ENCODE measurements around the gene SENP6. TPM values are rescaled to one million over a fixed set of nuclear protein-coding genes. Genes with fewer than 3 reads are reported as not detected.

The SENP6 gene
- total and polyA plus RNA-seq, 9 of the 15 experiments (the other 6 are each of a cell fraction or from before 2014, with no cell fraction given) = 11.1 to 79.4 (median 46.8) TPM

- no peak for ATAC-seq
- 4% methylated on average over 6 of the region's 6 CpGs for WGBS (ENCODE audit: insufficient coverage, low coverage, missing lambda C conversion rate)
- FAIRE-seq = no peak
Observed at GRCh38 chr6:75568100-75568499, 33.6 kb upstream of the SENP6 start.

GRCh38 chr6:75568965-75569364 is 32.7 kb upstream of the SENP6 start:
- Histone ChIP-seq H3K36me3 (ENCODE audit: control insufficient read depth, insufficient read depth, low read length) (no peaks in the 10 kb centered on the region), H3K9me1 (ENCODE audit: control insufficient read depth, insufficient read depth, low read length) (no peaks in the 10 kb centered on the region), H3K79me2 (ENCODE audit: control insufficient read depth, insufficient read depth, low read length) (no peaks in the 10 kb centered on the region), H3K4me1 (replicated peaks in 1 of 2; ENCODE audit: control insufficient read depth in 2 of 2, insufficient read depth in 2 of 2, low read length in 2 of 2) (no peaks in the 10 kb centered on the region), H3K27me3 (ENCODE audit: control insufficient read depth in 2 of 2, insufficient read depth in 2 of 2, low read length in 2 of 2) (no peaks in the 10 kb centered on the region; a peak in 1 of 5 replicates), H3K27ac (ENCODE audit: extremely low read depth, low read depth, low read length) (no peak overlapping the region), H2AFZ (ENCODE audit: low read depth, low read length) (no peak overlapping the region), H4K20me1 (replicated peaks; ENCODE audit: control insufficient read depth, insufficient read depth, low read length) (no peaks in the 10 kb centered on the region), H3K9ac (ENCODE audit: insufficient read depth in 1 of 2, low read depth in 2 of 2, low read length in 2 of 2) (no peak overlapping the region), H3K4me2 (ENCODE audit: insufficient read depth, low read length) (no peak overlapping the region), H3K9me3 (replicated peaks; ENCODE audit: control insufficient read depth, insufficient read depth, low read depth, low read length) (no peaks in the 10 kb centered on the region), H3K4me3 (no peak overlapping the region)
- ATAC-seq = no peak
- no peak for DNase-seq (ENCODE audit: extremely low read depth in 1 of 4, low spot score in 3 of 4)
- intact Hi-C loops (cut with micrococcal nuclease) = no loop called here
- in situ Hi-C loops (cut with MboI) = no loop called here
- ChIA-PET POLR2A (no interaction called here), CTCF (ENCODE audit: low intra/inter-chr PET ratio) (no interaction called here)
- FAIRE-seq = no peak
- TF ChIP-seq ZNF583 (CRISPR knock-in tag; IDR thresholded peaks at IDR 0.05) (no peak), ZNF592 (IDR thresholded peaks at IDR 0.05) (no peak), KDM5B (IDR thresholded peaks at IDR 0.05; ENCODE audit: insufficient replicate concordance, low read depth, low read length) (no peak), SREBF2 (CRISPR knock-in tag; IDR thresholded peaks at IDR 0.05) (no peak), HNRNPUL1 (IDR thresholded peaks at IDR 0.05; ENCODE audit: low read length) (no peak)
- WGBS (ENCODE audit: insufficient coverage, low coverage, missing lambda C conversion rate) = 0% methylated on average over 3 of the region's 3 CpGs
- no TSS peak for BruUV-seq (replicated peaks)

More at GRCh38 chr6:75568100-75568499, 33.6 kb upstream of the SENP6 start:
- H3K9me1 ChIP-seq (ENCODE audit: control insufficient read depth, insufficient read depth, low read length) = no peaks in the 10 kb centered on the region
- ChIA-PET POLR2A (no interaction called here), CTCF (ENCODE audit: low intra/inter-chr PET ratio) (no interaction called here)
- no peaks in the 10 kb centered on the region for H3K36me3 ChIP-seq (ENCODE audit: control insufficient read depth, insufficient read depth, low read length)
- BruUV-seq (replicated peaks) = no TSS peak
- H3K9ac ChIP-seq (ENCODE audit: insufficient read depth in 1 of 2, low read depth in 2 of 2, low read length in 2 of 2) = no peak overlapping the region
- H3K4me2 ChIP-seq (ENCODE audit: insufficient read depth, low read length) = no peak overlapping the region
- DNase-seq (ENCODE audit: extremely low read depth in 1 of 4, low spot score in 3 of 4) = no peak
- H3K4me3 ChIP-seq = no peak overlapping the region
- in situ Hi-C loops (cut with MboI) (no loop called here), intact Hi-C loops (cut with micrococcal nuclease) (no loop called here)
- H3K27ac ChIP-seq (ENCODE audit: extremely low read depth, low read depth, low read length) = no peak overlapping the region
- H3K27me3 ChIP-seq (ENCODE audit: control insufficient read depth in 2 of 2, insufficient read depth in 2 of 2, low read length in 2 of 2) = no peaks in the 10 kb centered on the region; a peak in 1 of 5 replicates
- H3K9me3 ChIP-seq (replicated peaks; ENCODE audit: control insufficient read depth, insufficient read depth, low read depth, low read length) = no peaks in the 10 kb centered on the region
- no peaks in the 10 kb centered on the region for H3K4me1 ChIP-seq (replicated peaks in 1 of 2; ENCODE audit: control insufficient read depth in 2 of 2, insufficient read depth in 2 of 2, low read length in 2 of 2)
- H2AFZ ChIP-seq (ENCODE audit: low read depth, low read length) = no peak overlapping the region
- TF ChIP-seq ZFPM2 (CRISPR knock-in tag; IDR thresholded peaks at IDR 0.05) = no peak
- no peak for TF ChIP-seq SNIP1 (IDR thresholded peaks at IDR 0.05; ENCODE audit: low read depth)
- no peak for TF ChIP-seq ZNF445 (CRISPR knock-in tag; IDR thresholded peaks at IDR 0.05; ENCODE audit: low read depth)
- TF ChIP-seq TFE3 (CRISPR knock-in tag; IDR thresholded peaks at IDR 0.05) = no peak
- no peaks in the 10 kb centered on the region for H3K79me2 ChIP-seq (ENCODE audit: control insufficient read depth, insufficient read depth, low read length)
- no peaks in the 10 kb centered on the region for H4K20me1 ChIP-seq (replicated peaks; ENCODE audit: control insufficient read depth, insufficient read depth, low read length)

All from K562 (cell line).